GM19324 (cell line): Measurements from ENCODE around the gene SEL1L3.

ENCODE experiments used
- ATAC-seq: cut with Tn5 transposase; IDR thresholded peaks from one replicate; pipeline ENCODE4 v1.9.1; 2021; ENCODE audit warnings: mild to moderate bottlenecking, moderate library complexity; ENCODE audit not compliant: unreplicated experiment, low FRiP score

Gene SEL1L3

GRCh38 chr4:25821267-25821666 lies 41.5 kb downstream of the SEL1L3 start:
- no peak for ATAC-seq

GRCh38 chr4:25818876-25819275 lies 43.9 kb downstream of the SEL1L3 start:
- no peak for ATAC-seq

GRCh38 chr4:25818371-25818871 lies 44.4 kb downstream of the SEL1L3 start:
- ATAC-seq, result no peak

GRCh38 chr4:25817059-25817681 lies 45.6 kb downstream of the SEL1L3 start:
- no peak for ATAC-seq

- ATAC-seq, result no peak
Observed at GRCh38 chr4:25816591-25817058, 46.2 kb downstream of the SEL1L3 start.

GRCh38 chr4:25815586-25815985 lies 47.2 kb downstream of the SEL1L3 start:
- ATAC-seq, result no peak

GRCh38 chr4:25814301-25815136 lies 48.3 kb downstream of the SEL1L3 start:
- ATAC-seq, result no peak

GRCh38 chr4:25813448-25814106 lies 49.2 kb downstream of the SEL1L3 start:
- no peak for ATAC-seq

- ATAC-seq, result no peak
Observed at GRCh38 chr4:25811841-25812240, 50.9 kb downstream of the SEL1L3 start.

- no peak for ATAC-seq
Observed at GRCh38 chr4:25811374-25811690, 51.5 kb downstream of the SEL1L3 start.

- no peak for ATAC-seq
Observed at GRCh38 chr4:25810461-25811373, 52.1 kb downstream of the SEL1L3 start.

- ATAC-seq, result no peak
Observed at GRCh38 chr4:25809996-25810395, 52.8 kb downstream of the SEL1L3 start.

- ATAC-seq, result no peak
Observed at GRCh38 chr4:25807102-25807728, 55.6 kb downstream of the SEL1L3 start.

- no peak for ATAC-seq
Observed at GRCh38 chr4:25805255-25805860, 57.4 kb downstream of the SEL1L3 start.

GRCh38 chr4:25803720-25804225 lies 59.0 kb downstream of the SEL1L3 start:
- no peak for ATAC-seq

- ATAC-seq, result no peak
Observed at GRCh38 chr4:25801594-25801993, 61.2 kb downstream of the SEL1L3 start.

- no peak for ATAC-seq
Observed at GRCh38 chr4:25800245-25800644, 62.5 kb downstream of the SEL1L3 start.

- no peak for ATAC-seq
Observed at GRCh38 chr4:25799522-25799921, 63.3 kb downstream of the SEL1L3 start.

- ATAC-seq, result no peak
Observed at GRCh38 chr4:25797136-25797535, 65.7 kb downstream of the SEL1L3 start.
